T47D (cell line): ENCODE measurements around the gene AFF3.

Source experiments
- DNase-seq, 2 experiments: peaks; one replicate each; pipeline versions ENCODE4 v3.0.0 to v3.0.0-alpha.2; 2011 to 2012; ENCODE audit warnings: low read depth in 1 of 2, low spot score in 1 of 2
- JUND ChIP-seq: IDR thresholded peaks from 2 replicates; pipeline ENCODE4 v1.6.1; 2012; ENCODE audit warnings: low read depth
- in situ Hi-C: cut with HindIII; loops from 2 replicates; pipeline ENCODE4 v1.10.0; 2016; ENCODE audit warnings: low sequenced_read_pairs, low pct_unique_long_range_greater_than_20kb

The AFF3 gene

DNA sequence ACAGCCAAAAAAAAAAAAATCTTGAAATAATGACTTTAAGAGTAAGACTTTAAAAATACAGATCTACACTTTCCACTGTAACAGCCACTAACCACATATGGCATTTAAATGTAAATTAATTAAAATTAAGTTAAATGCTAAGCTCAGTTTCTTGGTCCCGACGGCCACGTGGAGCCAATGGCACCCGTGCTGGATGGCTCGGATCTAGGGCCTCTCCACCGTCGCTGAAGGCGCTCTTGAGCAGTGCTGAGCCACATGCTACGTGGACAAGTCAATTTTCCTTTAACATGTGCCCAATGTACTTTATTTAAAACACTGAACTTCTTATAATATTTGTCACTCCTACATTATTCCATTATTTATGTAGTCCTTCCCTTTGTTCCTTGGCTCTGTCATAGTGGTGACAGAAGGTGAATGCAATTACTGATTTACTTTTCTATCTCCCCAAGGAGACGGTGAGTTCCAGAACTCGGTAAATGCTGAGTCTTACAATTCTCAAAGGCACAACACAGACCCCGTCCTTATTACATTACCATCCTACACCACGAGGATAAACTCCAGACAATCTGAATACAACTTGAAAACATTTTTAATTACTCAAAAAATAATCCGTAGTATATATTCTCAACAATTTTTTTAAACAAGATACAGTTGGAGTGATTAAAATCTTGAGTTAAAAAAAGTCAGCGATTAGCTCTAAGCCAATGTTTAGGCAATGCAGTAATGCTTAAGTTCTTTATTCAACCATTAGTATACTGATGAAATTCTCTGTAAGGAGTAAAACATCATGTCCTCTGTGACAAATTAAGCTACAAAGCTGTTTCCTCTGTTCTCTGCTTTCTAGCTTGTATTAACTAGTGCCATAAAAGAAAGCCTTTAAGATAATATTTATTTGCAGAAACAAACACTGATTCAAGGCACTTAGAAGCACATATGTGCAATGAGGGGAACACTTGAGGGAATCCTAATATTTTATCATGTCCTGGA lies 95.1 kb downstream of the AFF3 start:
- TF ChIP-seq JUND = no peak
- in situ Hi-C loops = no loop called here
- DNase-seq = no peak

DNA sequence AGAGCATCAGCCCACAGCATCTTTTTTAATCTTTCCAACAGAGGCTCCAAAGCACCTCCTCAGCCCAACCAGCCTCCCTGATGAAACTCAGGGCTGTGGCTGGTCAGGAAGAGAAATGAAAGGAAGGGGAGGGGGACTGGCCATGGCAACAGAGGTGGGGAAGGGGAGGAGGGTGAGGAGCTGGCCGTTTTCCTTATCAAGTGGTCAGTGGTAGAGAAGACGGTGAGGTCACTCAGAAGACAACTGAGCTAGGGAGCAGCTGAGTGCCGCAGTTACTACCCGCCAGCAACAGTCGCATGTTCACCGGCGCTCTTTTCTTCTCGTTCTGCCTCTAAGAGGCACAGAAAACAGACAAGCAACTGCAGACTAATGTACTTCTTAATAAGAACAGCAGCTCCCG lies 97.4 kb downstream of the AFF3 start:
- in situ Hi-C loops = no loop called here
- no peak for DNase-seq
- no peak for TF ChIP-seq JUND

DNA sequence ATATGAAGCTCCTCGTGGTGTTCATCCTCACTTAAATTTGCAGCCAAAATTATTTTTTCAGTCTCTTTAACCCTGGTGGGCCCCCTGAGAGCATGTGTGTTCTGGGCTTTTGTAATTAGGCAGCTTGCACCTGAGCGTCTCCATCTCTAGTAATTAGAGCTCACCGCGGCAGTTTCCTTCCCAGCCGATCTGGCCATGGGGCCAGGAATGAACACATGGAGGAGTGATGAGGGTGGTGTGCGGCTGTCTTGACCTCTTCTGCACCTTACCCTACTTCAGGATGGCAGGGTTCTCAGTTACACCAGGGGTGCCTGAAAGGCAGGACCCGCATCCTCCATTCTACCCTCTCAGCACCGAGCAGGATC lies 98.5 kb downstream of the AFF3 start:
- no peak for DNase-seq
- no peak for TF ChIP-seq JUND
- in situ Hi-C loops = no loop called here

DNA sequence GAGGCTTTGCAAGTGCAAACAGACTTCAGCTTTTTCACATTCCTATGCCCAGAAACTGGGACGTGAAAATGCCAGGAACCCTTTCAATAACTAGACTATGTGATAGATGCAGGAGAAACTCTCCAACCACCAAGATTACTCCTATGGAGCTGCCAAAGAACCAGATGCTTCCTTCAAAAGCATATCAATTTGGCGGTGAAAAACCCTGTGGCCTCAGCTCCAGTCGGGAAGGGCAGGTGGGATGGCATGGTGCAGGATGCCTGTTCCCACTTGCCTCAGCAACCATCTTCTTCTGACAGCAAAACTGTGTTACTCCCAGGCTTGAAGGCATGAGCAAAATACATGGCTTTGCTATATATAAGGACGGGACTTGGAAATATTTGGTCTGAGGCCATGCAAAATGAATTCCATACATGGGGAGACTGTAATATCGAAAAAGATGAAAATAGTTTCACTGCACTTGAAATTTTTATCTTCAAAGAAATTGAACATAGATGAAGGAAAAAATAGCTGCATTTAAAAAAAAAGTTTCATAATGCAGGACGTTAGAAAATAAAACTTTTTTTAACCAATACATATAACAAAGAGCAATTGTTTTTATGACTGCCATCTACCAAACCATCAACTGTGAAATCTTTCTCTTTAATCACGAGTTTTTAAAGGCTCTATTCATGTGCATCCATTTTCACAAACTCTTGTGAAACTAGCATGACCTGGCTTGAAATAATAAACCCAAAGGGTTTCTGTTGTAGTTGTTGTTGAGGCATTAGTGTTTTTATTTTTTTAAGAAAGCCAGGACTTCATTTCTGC lies 99.1 kb downstream of the AFF3 start:
- TF ChIP-seq JUND = no peak
- in situ Hi-C loops = no loop called here
- no peak for DNase-seq

DNA sequence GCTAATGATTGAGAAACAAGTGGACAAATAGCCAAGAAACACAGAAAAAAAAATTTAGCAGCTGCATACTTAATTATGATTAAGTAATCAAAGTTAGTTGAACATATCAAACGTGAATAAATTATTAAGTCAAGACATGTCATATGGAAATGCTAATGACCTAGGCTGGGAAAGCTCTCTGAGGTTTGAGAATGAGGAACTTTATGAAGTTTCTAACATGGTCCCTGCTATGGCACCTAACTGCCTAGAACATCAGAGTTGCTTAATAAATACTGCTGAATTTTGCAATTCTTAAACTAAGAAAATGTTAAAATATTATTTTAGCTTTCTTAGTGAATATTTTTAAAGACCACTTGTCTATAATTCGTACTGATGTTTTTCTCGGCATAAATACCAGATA lies 99.8 kb downstream of the AFF3 start:
- no peak for TF ChIP-seq JUND
- in situ Hi-C loops = no loop called here
- DNase-seq = no peak

DNA sequence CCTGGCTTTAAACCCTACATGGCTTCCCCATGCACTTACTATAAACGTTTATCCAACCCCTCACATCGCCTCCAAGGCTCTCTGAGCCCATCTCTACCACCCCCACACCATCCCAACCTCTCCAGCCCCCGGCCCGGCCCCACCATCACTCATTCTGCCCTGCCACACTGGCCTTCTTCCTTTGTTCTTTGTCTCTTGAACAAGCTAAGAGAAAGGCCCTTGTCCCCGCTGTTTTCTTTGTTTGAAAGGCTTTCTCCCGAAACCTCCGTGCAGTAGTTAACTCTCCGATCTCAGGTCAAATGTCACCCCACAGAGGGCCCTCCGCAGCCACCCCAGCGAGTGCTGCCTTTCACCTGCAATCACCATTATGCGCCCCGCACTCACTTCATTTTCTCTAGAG lies 100.4 kb downstream of the AFF3 start:
- TF ChIP-seq JUND = no peak
- no peak for DNase-seq
- in situ Hi-C loops = no loop called here

DNA sequence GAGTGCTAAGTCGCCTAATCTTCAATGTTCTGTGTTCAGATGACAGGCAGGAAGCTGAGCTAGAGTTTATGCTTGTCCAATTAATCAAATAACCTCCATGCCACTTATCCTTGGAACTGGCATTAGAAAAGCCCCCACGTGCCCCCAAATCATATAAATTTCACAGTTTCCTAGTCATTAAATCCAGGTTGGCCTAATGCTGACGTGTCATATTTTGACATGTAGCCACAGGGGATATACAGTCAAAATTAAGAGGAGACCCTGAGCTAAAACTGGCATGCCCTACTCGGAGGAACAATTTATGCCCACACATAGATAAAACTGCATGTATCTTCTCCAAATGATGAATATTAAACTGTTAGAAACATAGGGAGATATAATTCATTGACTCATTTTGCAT lies 101.0 kb downstream of the AFF3 start:
- in situ Hi-C loops = no loop called here
- no peak for DNase-seq
- no peak for TF ChIP-seq JUND

DNA sequence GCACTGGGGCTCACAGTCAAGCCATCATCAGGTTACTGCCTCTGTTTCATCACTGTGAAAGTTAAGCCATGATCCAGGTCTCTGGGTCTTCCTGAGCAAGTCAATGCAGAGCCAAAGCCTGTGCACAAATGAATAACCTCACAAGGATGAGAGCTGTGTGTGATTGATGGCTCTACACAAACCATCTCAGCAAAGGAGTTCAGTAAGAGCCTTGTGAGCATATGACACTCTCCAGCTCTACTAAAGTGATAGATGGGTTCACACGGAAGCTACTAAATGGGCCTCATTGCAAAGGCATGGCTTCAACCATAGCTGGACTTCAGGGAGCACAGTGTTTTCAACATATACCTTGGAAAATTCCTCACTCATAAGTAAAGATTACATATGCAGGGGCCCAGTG lies 101.5 kb downstream of the AFF3 start:
- in situ Hi-C loops = no loop called here
- DNase-seq = no peak
- TF ChIP-seq JUND = no peak

DNA sequence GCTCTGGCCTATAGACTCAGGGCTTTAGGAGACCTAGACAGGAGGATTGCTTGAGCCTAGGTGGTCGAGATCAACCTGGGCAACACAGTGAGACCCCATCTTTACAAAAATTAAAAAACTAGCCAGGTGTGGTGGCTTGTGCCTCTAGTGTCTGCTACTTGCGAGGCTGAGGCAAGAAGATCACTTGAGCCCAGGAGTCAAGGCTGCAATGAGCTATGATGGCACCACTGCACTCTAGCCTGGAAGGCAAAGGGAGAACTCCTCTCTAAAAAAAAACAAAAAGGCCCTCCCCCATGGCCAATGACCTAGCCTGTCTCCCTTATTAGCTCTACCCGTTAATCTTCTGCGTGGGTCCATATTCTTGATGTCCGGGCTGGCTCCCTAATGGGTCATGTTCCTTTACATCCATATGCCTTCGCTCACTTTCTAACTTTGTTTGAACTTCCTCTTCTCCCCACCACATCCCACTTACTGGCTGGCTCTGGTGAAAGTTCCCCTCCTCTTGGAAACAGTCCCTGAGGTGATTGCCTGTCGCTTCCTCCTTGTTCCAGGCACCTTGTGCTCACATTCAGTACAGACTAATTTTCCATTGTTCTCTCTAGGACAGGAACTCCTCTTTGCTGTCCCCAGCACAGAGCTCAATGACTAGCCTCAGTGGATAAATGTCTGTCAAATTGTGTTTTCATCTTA lies 103.0 kb downstream of the AFF3 start:
- DNase-seq = no peak
- in situ Hi-C loops = no loop called here
- TF ChIP-seq JUND = no peak

DNA sequence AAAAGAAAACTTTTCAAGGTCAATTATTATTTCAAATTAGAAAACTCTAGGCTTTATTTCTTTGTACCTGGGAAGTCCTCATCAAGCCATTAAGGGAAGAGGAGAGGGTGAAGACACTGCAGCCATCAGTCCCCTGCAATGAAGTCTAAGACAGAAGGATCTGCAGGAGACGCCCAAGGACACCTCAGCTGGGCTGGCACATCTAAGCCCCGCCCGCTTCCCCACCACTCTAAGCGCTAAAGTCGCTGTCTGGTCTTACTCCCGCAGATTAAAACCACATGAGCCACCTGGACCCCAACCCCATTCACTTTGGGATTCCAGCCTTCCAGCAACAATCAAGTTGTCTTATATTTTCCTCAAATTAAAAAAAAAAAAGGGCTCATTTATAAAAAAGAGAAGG lies 104.4 kb downstream of the AFF3 start:
- no peak for TF ChIP-seq JUND
- in situ Hi-C loops = no loop called here
- DNase-seq = no peak

DNA sequence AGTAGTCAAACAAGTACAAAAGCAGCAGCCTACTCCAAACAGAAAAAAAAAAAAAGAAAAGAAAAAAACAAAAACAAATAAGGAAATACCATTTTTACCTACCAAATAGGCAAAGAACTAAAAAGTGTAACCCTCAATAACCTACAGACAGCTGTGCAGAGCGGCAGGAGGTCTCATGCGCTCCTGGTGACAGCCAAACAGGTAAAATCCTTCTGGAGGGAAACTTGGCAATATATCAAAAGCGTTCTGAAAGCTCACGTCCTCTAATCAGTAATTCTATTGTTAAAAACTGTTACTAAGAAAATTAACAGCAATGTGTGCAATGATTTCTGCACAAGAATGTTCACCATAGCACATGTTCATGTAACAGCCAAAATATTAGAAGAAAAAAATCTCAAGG lies 105.6 kb downstream of the AFF3 start:
- DNase-seq = no peak
- no peak for TF ChIP-seq JUND
- in situ Hi-C loops = no loop called here

DNA sequence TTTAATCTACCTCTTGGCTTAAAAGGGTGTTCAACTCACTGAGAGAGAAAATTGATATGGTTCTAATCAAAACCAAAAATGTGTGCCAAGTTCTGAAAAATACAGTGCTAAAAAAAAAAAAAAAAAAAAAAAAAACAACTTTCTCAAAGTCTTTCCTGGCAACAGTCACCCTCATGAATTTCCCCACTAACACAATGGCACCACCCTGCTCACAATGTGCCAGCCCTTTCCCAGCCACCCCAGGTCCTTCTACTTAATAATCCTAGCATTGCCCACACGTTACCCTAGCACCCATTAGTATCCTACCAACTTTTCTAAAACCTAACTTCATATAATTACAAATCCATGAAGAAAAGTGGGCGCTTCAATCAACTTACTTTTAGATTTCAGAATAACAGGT lies 106.4 kb downstream of the AFF3 start:
- TF ChIP-seq JUND = no peak
- DNase-seq = no peak
- in situ Hi-C loops = no loop called here

DNA sequence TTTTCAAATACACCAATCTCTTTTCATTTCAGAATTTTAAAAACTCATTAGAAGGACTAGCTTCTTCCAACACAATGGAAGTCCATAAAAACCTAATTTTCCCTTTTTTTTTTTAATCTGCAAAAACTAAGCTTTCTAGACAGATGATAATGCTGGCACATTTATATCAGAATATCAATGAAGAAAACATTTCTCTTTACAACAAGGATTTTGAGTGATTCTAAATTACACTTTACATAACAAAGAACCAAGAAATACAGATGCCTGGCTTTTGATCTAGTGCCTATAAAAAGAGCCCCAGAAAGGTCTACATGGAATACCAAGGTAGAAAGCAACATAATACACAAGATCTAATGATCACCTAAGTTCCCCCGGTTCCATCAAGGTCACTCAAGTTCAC lies 108.0 kb downstream of the AFF3 start:
- TF ChIP-seq JUND = no peak
- in situ Hi-C loops = no loop called here
- no peak for DNase-seq
